CD4-positive, alpha-beta T cell treated with Interleukin-6 for 4 hours (primary cell): ENCODE results near the gene CYB5R3.

Experiments used
- DNase-seq: peaks from one replicate; pipeline ENCODE4 v3.0.0-alpha.2; 2020; ENCODE audit warnings: mixed read lengths

CYB5R3 gene

DNA sequence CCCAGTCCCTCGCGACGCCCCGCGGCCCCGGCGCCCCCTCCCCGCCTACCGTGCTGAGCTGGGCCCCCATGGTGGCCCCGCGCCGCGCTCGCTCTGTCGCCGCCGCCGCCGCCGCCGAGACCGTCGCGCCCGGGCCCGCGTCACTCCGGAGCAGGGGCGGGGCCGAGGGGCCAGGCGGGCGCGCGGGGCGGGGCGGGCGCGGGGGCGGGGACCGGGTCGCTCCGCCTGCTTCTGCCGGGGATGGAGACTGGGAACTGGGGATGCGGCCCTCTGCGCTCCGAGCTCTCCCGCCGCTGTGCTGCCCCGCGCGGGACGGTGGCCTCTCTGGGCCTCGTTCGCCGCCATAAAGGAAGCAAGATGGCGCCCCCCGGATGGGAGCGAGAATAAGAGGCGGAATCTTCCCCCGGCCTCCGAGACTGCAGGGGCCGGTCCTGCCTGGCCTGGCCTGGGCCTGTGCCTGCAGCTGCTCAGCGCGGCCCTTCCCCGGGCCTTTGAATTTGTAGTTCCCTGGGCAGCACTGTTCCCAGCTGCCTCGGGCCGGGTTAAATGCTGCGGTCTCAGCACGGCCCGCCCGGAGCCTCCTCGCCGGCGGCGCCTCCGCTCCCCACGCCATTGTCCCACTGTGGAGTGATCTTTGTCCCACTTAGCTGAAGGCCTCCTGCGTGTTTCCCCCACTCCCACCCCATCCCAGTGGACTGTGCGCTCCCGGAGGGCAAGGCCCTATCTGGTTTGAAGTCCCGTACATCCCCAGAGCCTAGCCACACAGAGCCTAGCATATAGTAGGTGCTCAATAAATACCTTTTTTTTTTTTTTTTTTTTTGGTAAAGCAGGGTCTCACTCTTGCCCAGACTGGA, at the start of gene CYB5R3:
TSS of gene CYB5R3 (minus strand) at position 147 of the 854 bp plus-strand sequence. CDS start at position 70, 77 bp downstream.
- peak; percentile 83 for DNase-seq

GRCh38 chr22:42697542-42698013, 48.4 kb upstream of the CYB5R3 start:
- no peak for DNase-seq

- DNase-seq: no peak
These were observed 47.3 kb upstream of the CYB5R3 start for GRCh38 chr22:42696331-42696967.

DNA sequence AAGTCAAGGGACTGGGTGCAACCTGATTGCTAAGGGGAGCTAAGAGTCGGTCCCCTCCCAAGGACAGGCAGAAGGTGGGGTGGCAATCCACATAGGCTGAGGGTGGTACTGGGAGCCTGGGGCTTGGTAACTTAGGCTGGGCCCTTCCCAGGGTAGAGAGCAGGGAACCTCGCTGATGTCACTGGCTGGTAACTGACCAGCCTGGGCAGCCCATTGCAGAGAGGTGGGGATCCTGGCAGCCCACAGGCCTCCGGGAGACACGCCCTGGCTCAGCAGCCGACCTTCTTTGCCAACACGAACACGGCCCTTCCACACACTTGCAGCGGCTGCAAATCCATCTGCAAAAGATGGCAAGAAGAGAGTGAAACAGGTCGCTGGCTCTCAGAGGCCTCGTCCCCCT, 46.1 kb upstream of the CYB5R3 start:
- no peak for DNase-seq

DNA sequence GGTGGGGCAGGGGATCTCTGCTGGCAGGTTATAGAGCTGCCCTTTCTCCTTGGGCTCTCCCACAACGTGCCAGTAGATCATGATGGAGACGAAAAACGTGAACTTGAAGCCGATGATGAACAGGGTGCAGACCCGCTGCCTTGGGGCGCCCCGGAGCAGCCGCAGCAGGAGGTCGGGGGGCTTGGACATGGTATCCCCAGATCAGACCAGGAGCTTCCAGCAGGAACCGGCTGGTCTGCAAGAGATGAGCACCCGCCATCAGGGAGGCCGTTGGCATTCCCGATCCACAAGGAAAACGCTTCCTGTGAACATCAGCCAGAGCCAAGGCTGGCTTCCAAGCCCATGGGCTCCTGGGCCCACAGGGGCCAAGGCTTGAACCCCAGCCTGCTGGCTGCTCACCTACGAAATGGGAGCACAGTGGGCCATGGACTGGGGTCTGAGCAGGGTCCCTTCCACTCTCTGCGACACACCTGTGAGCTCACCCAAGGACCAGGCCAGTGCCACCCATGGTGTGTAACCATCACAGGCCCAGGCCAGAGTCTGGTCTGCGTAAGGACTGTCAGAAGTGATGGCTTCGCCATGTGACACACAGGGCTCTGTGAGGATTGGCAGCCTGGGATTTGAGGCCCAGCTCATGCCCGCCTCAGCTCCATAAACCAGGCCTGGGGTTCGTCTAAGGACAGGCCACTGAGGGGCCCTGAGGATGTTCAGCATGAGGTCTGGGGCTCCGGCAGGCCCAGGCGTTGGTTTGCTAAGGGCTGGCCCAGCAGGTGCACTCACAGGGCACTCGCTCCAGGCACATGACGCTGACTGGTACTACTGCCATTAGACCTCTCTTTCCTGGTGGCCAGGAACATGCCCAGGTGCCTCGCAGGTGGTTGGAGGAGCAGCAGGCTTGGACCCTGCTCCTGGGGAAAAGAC, 44.8 kb upstream of the CYB5R3 start:
- DNase-seq: no peak

DNA sequence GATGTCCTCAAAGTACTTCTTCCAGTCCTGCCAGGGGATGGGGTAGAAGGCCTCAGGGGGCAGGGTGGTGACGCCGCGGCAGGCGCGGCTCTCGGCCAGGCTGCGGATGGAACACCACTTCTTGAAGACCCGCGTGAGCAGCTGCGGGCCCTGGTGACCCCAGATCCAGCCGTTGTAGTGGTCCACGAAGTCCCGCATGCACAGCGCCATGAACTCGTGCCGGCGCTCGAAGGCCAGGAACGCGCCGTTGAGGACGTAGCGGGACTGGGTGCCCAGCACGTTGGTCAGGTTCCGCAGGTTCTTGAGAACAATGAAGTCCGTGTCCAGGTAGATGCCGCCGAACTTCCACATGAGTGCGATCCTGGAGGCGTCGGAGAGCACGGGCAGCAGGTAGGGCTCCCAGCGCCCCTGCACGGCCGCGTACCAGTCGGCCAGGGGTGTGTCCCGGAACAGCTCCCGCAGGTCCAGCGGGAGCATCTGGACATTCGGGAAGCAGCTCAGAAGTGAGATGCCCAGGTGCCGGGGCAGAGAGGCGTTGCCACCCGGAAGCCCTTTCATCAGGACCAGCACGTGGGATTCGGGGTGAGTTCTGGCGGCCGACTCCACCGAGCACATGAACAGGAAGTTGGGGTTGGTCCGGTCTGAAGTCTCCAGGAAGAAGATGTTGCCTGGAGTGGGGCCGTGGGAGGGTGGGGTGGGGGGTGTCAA, 44.0 kb upstream of the CYB5R3 start:
- no peak for DNase-seq

DNA sequence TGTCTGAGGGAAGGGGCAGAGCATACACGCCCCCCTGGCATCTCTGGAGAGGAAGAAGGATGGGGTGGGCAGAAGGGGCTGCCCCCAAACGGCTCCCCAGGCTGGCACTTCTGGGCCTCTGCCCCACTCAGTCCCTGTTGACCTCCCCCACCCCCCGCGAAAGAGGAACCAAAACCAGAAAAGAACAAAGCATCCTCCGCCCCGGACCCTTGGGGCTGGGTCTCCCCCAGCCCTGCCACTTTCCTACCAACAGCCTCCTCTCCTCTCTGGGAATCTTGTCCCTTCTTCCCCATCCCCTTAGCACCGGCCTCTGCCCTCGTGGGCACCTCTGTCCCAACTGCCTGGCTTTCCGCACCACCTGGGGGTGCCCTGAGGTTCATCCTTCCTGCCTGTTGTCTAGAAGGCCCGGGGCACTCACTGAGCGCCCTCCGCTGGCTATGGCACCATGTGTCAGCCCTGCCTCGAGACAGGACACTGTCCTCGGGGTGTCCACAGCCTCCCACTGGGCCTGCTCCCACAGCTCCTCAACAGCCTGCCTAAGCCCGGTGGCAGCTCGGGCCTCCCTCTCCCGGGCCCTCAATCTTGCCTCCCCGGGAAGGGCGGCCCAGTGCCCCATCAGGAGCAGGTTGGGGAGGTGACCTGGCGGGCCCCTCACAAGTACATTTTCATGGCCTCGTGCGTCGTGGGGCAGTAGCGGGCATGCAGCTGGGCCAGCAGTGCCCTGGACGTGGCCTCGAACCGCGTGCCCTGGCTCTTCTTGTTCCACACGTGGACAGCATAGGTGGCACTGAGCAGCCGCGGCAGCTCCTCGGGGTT, 43.3 kb upstream of the CYB5R3 start:
- no peak for DNase-seq

DNA sequence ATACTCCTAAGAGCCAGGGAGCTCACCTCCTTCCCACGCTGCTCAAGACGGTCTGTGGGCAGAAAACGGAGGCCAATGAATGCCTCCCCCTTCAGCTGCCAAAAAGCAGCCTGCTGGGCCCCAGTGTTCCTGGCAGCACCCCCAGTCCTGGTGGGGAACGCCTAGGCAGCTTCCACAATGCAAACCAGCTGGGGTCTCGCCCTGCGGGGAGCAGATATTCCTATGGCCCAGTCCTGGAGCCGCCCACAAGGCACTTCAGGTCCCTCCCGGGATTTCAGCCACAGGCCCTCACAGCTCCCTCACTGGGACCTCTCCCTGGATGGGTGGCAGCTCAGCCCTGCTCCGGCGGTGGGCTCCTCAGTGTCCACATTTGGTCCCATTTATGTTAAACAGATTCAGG, 42.2 kb upstream of the CYB5R3 start:
- DNase-seq: no peak

- DNase-seq: no peak
These were observed 39.3 kb upstream of the CYB5R3 start for GRCh38 chr22:42688241-42689211.

DNA sequence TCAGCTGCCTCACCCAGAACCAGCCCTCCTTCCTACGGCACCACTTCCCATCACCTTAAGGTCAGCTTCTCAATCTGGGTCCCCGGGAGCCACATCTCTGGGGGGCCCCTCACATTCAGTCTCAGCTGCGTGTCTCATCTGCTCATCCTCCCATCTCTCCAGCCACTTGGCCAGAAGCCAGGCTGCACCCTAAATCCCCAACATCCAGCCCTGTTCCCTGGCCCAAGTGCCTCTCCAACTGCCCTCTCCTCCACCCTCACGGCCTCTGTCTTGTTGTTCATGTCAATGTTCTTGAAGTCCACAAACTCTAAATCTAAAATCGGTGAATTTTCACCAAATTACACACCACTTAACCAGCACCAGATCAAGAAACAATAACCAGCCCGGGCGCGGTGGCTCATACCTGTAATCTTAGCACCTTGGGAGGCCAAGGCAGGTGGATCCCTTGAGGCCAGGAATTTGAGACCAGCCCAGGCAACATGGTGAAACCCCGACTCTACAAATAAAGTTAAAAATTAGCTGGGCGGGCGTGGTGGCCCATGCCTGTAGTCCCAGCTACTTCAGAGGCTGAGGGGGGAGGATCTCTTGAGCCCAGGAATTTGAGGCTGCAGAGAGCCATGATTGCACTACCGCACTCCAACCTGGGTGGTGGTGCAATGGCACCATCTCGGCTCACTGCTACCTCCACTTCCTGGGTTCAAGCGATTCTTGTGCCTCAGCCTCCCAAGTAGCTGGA, 37.7 kb upstream of the CYB5R3 start:
- DNase-seq: no peak

GRCh38 chr22:42685941-42686653, 36.9 kb upstream of the CYB5R3 start:
- DNase-seq: no peak

DNA sequence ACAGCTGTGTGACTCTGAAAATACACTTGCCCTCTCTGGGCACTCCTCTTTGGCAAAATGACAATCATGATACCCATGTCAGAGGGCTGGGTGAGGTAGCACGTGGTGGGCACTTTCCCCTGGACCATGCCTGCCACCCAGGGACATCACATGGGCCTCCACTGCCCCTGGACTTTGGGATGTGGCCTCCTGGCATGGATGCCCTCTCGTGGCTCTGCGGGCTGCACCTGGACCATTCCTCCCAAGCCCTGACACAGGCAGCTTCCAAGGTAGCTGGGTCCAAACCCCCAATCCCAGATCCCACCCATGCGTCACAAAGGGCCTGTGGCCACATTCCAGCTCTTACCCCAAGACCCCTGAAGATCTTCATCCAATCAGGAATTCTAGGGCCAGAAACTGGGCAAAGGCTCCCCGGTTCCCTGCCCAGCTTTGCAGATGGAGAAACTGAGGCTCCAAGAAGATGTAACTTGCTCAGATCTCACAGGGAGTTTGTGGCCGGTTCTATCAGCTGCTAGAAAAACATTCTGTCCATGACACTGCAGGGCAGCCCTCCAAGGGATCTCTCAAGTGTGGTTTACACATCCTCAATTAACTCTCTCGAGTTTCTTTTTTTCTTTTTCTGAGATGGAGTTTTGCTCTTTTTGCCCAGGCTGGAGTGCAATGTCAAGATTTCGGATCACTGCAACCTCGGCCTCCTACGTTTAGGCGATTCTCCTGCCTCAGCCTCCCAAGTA, 35.4 kb upstream of the CYB5R3 start:
- no peak for DNase-seq

DNA sequence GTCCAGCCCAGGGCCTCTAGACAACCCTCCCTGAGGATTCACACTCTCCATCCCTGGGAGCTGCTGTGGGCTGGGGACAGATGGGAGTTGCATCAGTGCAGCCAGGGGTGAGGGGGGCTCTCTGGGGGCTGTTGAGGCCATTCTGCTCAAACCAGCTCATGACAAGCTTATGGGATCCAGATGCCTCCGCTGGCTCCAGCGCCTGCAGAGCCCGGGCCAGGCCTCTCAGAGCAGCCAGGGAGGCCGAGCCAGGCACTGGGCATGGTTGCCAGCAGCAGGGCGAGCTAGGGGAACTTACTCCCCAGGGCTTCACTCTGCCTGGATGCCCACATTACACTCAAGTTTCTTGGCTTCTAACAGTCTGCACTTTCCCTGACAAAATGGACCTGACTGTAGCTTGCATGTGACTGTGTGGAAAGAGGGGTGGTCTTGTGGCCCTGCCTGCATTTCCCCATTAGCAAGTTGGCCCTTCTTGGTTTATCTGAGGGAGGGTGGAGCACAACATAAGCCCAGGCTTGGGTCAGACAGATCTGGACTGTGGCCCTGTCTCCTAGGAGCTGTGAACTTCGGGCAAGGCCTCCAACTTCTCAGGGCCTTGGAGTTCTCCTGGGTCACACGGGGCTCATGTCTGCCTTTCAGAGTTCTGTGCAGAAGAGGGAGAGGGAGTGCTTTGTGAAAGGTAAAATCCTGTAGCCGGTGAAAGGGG, 34.5 kb upstream of the CYB5R3 start:
- DNase-seq: no peak

DNA sequence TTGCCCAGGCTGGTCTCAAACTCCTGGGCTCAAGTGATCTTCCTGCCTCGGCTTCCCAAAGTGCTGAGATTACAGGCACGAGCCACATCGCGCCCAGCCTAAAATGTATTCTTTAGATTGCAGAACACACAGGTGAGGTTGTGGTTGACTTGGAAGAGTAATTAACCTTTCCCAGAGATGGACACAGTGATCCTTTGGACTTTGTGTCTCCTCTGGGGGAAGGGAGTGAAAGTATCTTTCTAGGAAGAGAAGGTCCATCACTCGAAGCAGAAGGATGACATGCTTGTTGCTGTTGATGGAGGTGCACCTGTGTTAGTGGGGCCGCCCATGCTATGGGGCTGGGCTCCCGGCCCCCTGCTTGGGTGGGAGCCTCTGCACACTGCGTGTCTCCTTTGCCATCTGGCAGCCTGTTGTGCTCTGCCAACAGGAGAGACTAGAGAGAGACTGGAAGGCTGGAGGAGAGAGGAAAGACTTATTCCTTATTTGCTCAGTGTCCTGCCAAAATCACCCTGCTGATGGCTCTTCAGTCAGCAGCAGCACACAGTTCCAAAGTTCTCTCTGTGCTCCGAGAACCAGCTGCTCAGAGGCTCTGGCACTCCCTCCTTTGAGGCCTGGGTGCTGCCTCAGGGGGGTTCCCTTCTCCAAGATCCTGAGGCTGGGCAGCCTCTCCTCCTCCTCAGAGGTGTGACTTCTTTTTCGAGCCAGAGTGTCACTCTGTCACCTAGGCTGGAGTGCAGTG, 33.1 kb upstream of the CYB5R3 start:
- no peak for DNase-seq

DNA sequence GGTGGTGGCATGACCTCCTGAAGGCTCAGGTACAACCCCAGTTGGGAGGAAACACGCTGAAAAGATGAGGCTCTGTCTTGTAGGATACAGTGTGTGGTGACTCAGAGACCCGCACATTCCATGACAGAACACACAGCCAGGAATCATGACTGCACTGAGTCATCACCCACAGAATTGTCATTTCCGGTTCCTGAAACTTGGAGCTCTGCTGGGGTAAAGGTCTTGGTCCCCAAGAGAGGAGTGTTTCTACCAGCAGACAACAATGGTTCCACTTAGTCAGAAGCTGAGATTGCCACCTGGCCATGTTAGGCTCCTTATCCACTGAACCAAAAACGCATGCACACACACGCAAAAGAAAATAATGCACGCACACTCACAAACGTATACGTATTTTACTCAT, 31.5 kb upstream of the CYB5R3 start:
- DNase-seq: no peak

DNA sequence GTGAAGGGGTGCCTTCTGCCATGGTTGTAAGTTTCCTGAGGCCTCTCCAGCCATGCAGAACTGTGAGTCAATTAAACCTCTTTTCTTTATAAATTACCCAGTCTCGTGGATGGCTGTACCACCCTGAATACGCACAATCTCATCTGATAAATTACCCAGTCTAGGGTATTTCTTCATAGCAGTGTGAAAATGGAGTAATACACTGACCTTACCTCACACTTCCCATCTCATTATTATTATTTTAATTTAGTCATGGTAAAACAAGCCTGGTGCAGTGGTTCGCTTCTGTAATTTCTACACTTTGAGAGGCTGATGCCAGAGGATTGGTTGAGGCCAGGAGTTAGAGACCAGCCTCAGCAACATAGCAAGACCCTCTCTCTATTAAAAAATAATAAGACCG, 30.5 kb upstream of the CYB5R3 start:
- no peak for DNase-seq

- DNase-seq: no peak
These were observed 29.7 kb upstream of the CYB5R3 start for GRCh38 chr22:42678894-42679293.
